ENCODE measurements around the gene SSTR5.

Gene SSTR5

GRCh38 chr16:1106659-1107058 lies 34.1 kb downstream of the SSTR5 start:
- no peak for DNase-seq (ENCODE audit: low spot score)

- no peak for DNase-seq (ENCODE audit: low spot score)
These were observed 34.6 kb downstream of the SSTR5 start for GRCh38 chr16:1107141-1107540.

GRCh38 chr16:1107731-1108130 lies 35.2 kb downstream of the SSTR5 start:
- no peak for DNase-seq (ENCODE audit: low spot score)

- peak; percentile 73 for DNase-seq (ENCODE audit: low spot score)
These were observed 36.0 kb downstream of the SSTR5 start for GRCh38 chr16:1108299-1109252.

- DNase-seq (ENCODE audit: low spot score): no peak
These were observed 37.1 kb downstream of the SSTR5 start for GRCh38 chr16:1109648-1110047.

- DNase-seq (ENCODE audit: low spot score): no peak
These were observed 40.1 kb downstream of the SSTR5 start for GRCh38 chr16:1112506-1113184.

- DNase-seq (ENCODE audit: low spot score): no peak
These were observed 40.9 kb downstream of the SSTR5 start for GRCh38 chr16:1113489-1113888.

GRCh38 chr16:1113889-1114526 lies 41.5 kb downstream of the SSTR5 start:
- no peak for DNase-seq (ENCODE audit: low spot score)

- DNase-seq (ENCODE audit: low spot score): no peak
These were observed 44.1 kb downstream of the SSTR5 start for GRCh38 chr16:1116693-1117077.

- DNase-seq (ENCODE audit: low spot score): no peak
These were observed 44.8 kb downstream of the SSTR5 start for GRCh38 chr16:1117176-1117900.

GRCh38 chr16:1117926-1118325 lies 45.4 kb downstream of the SSTR5 start:
- no peak for DNase-seq (ENCODE audit: low spot score)

- no peak for DNase-seq (ENCODE audit: low spot score)
These were observed 46.6 kb downstream of the SSTR5 start for GRCh38 chr16:1119129-1119528.

- DNase-seq (ENCODE audit: low spot score): no peak
These were observed 47.4 kb downstream of the SSTR5 start for GRCh38 chr16:1119766-1120576.

- no peak for DNase-seq (ENCODE audit: low spot score)
These were observed 48.0 kb downstream of the SSTR5 start for GRCh38 chr16:1120577-1120941.

- no peak for DNase-seq (ENCODE audit: low spot score)
These were observed 48.5 kb downstream of the SSTR5 start for GRCh38 chr16:1121009-1121408.

GRCh38 chr16:1121601-1122397 lies 49.3 kb downstream of the SSTR5 start:
- no peak for DNase-seq (ENCODE audit: low spot score)

- DNase-seq (ENCODE audit: low spot score): no peak
These were observed 49.8 kb downstream of the SSTR5 start for GRCh38 chr16:1122398-1122765.

- DNase-seq (ENCODE audit: low spot score): no peak
These were observed 51.1 kb downstream of the SSTR5 start for GRCh38 chr16:1123525-1124230.

- DNase-seq (ENCODE audit: low spot score): no peak
These were observed 51.7 kb downstream of the SSTR5 start for GRCh38 chr16:1124291-1124690.

GRCh38 chr16:1124795-1125194 lies 52.2 kb downstream of the SSTR5 start:
- no peak for DNase-seq (ENCODE audit: low spot score)

All from AG08396 (cell line).